ENCODE data around the gene PVR.

GRCh38 chr19:44692379-44692721 lies 48.6 kb downstream of the PVR start:
- TF ChIP-seq, protein P1, sequence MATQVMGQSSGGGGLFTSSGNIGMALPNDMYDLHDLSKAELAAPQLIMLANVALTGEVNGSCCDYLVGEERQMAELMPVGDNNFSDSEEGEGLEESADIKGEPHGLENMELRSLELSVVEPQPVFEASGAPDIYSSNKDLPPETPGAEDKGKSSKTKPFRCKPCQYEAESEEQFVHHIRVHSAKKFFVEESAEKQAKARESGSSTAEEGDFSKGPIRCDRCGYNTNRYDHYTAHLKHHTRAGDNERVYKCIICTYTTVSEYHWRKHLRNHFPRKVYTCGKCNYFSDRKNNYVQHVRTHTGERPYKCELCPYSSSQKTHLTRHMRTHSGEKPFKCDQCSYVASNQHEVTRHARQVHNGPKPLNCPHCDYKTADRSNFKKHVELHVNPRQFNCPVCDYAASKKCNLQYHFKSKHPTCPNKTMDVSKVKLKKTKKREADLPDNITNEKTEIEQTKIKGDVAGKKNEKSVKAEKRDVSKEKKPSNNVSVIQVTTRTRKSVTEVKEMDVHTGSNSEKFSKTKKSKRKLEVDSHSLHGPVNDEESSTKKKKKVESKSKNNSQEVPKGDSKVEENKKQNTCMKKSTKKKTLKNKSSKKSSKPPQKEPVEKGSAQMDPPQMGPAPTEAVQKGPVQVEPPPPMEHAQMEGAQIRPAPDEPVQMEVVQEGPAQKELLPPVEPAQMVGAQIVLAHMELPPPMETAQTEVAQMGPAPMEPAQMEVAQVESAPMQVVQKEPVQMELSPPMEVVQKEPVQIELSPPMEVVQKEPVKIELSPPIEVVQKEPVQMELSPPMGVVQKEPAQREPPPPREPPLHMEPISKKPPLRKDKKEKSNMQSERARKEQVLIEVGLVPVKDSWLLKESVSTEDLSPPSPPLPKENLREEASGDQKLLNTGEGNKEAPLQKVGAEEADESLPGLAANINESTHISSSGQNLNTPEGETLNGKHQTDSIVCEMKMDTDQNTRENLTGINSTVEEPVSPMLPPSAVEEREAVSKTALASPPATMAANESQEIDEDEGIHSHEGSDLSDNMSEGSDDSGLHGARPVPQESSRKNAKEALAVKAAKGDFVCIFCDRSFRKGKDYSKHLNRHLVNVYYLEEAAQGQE (IDR thresholded peaks at IDR 0.05; ENCODE audit: insufficient read depth in 1 of 2, low read depth in 2 of 2, low read length in 1 of 2) = no peak
- TF ChIP-seq, protein P2, sequence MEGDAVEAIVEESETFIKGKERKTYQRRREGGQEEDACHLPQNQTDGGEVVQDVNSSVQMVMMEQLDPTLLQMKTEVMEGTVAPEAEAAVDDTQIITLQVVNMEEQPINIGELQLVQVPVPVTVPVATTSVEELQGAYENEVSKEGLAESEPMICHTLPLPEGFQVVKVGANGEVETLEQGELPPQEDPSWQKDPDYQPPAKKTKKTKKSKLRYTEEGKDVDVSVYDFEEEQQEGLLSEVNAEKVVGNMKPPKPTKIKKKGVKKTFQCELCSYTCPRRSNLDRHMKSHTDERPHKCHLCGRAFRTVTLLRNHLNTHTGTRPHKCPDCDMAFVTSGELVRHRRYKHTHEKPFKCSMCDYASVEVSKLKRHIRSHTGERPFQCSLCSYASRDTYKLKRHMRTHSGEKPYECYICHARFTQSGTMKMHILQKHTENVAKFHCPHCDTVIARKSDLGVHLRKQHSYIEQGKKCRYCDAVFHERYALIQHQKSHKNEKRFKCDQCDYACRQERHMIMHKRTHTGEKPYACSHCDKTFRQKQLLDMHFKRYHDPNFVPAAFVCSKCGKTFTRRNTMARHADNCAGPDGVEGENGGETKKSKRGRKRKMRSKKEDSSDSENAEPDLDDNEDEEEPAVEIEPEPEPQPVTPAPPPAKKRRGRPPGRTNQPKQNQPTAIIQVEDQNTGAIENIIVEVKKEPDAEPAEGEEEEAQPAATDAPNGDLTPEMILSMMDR (IDR thresholded peaks at IDR 0.05) = no peak
- no peak for TF ChIP-seq SIN3A (IDR thresholded peaks at IDR 0.05; ENCODE audit: borderline replicate concordance, insufficient read depth, low read depth, low read length)
- TF ChIP-seq TCF7L2 (IDR thresholded peaks at IDR 0.05; ENCODE audit: low read depth, low read length) = no peak

All from Panc1 (cell line).